HCT116 (cell line): ENCODE measurements around the gene ACP1. TPM values are rescaled to one million over a fixed set of nuclear protein-coding genes. Genes with fewer than 3 reads are reported as not detected.

Experiments used
- ATAC-seq: fragments of 200-7000 bp; cut with Tn5 transposase; 2 replicates; pipeline ENCODE4 v1.9.1; 2020; ENCODE audit warnings: mild to moderate bottlenecking, moderate library complexity
- BruUV-seq: library from RNA; stranded (reverse); fragments of 400-500 nt; replicated peaks from 2 replicates; lab custom pipeline; 2021; lab: Mats Ljungman, UMichigan
- CTCF ChIA-PET: fragments of 300-600 bp; sonication (Branson Sonifier 250); formaldehyde crosslinking; loops from one replicate; lab custom pipeline; 2021; ENCODE audit warnings: antibody characterized with exemption; lab: Charles Lee
- POLR2A ChIA-PET: fragments of 300-600, 350-600 bp; sonication (Branson Sonifier 250); formaldehyde crosslinking; loops from one replicate; lab custom pipeline; 2021; ENCODE audit warnings: antibody characterized with exemption; lab: Charles Lee
- RAD21 ChIA-PET, 2 experiments: fragments of 300-600 bp; sonication (Branson Sonifier 250); formaldehyde crosslinking; loops; one replicate each; lab custom pipeline; 2023; ENCODE audit warnings: low total read pairs in 2 of 2; ENCODE audit not compliant: uncharacterized antibody in 2 of 2, unreplicated experiment in 2 of 2, low non-redundant PET in 1 of 2; lab: Charles Lee
- DNase-seq: peaks from one replicate; pipeline ENCODE4 v3.0.0-alpha.2; 2010; ENCODE audit warnings: low read depth, low spot score
- H2AFZ ChIP-seq: fragments of 200-600 bp; shearing (Covaris generic), sonication (generic); 2 replicates; pipeline ENCODE4 v1.6.1; 2017; ENCODE audit warnings: low read depth, mixed run types, mixed read lengths, antibody characterized with exemption, low read length; ENCODE audit not compliant: poor library complexity, severe bottlenecking
- H3K27ac ChIP-seq: 2 replicates; pipeline ENCODE4 v1.5.1; 2012; ENCODE audit warnings: low read depth, low read length
- H3K27me3 ChIP-seq: fragments of 200-600 bp; sonication (generic); 2 replicates; pipeline ENCODE4 v1.6.1; 2016; ENCODE audit warnings: mixed run types, low read length, mixed read lengths; ENCODE audit not compliant: insufficient read depth
- H3K36me3 ChIP-seq, 2 experiments: fragments of 200-500 bp in 1 of 2; fragments of 200-600 bp in 1 of 2; sonication (Bioruptor generic) in 1 of 2; sonication (generic) in 1 of 2; 2 replicates each; pipeline versions ENCODE4 v1.5.1 to v1.6.1; 2014 to 2016; ENCODE audit warnings: low read length in 2 of 2, inconsistent platforms in 1 of 2, mixed read lengths in 1 of 2, mixed run types in 1 of 2; ENCODE audit not compliant: insufficient read depth in 2 of 2, control insufficient read depth in 1 of 2
- H3K4me1 ChIP-seq, 2 experiments: fragments of 200-600 bp in 1 of 2; sonication (generic) in 1 of 2; 2 replicates each; pipeline versions ENCODE4 v1.5.1 to v1.6.1; 2012 to 2017; ENCODE audit warnings: low read length in 2 of 2, inconsistent platforms in 1 of 2, mild to moderate bottlenecking in 1 of 2, mixed read lengths in 1 of 2, mixed run types in 1 of 2, moderate library complexity in 1 of 2; ENCODE audit not compliant: insufficient read depth in 2 of 2, control insufficient read depth in 1 of 2
- H3K4me2 ChIP-seq: fragments of 200-600 bp; sonication (generic); 2 replicates; pipeline ENCODE4 v1.6.1; 2017; ENCODE audit warnings: mixed run types, low read length, mixed read lengths
- H3K4me3 ChIP-seq, 2 experiments: fragments of 200-600 bp in 1 of 2; sonication (generic) in 1 of 2; replicated peaks in 1 of 2; 2 replicates each; pipeline ENCODE4 v1.5.1; 2011 to 2016; ENCODE audit warnings: low read length in 2 of 2, control low read depth in 1 of 2, low read depth in 1 of 2, mild to moderate bottlenecking in 1 of 2, mixed read lengths in 1 of 2, mixed run types in 1 of 2
- H3K79me2 ChIP-seq: fragments of 200-600 bp; sonication (generic); 2 replicates; pipeline ENCODE4 v1.6.1; 2017; ENCODE audit warnings: mild to moderate bottlenecking, mixed run types, low read length, moderate library complexity, mixed read lengths; ENCODE audit not compliant: insufficient read depth
- H3K9ac ChIP-seq: fragments of 200-600 bp; sonication (generic); 2 replicates; pipeline ENCODE4 v1.6.1; 2016; ENCODE audit warnings: low read length, mixed read lengths
- H3K9me2 ChIP-seq: fragments of 200-600 bp; sonication (generic), shearing (Covaris generic); 2 replicates; pipeline ENCODE4 v1.6.1; 2017; ENCODE audit warnings: mixed run types, mild to moderate bottlenecking, moderate library complexity; ENCODE audit not compliant: insufficient read depth
- H3K9me3 ChIP-seq, 2 experiments: fragments of 200-500 bp in 1 of 2; fragments of 200-600 bp in 1 of 2; sonication (Bioruptor generic) in 1 of 2; sonication (generic) in 1 of 2; 2 replicates each; pipeline ENCODE4 v1.6.1; 2014 to 2017; ENCODE audit warnings: low read length in 2 of 2, mixed read lengths in 2 of 2, inconsistent platforms in 1 of 2, low read depth in 1 of 2, mild to moderate bottlenecking in 1 of 2, mixed run types in 1 of 2, moderate library complexity in 1 of 2; ENCODE audit not compliant: control insufficient read depth in 1 of 2, insufficient read depth in 1 of 2
- H4K20me1 ChIP-seq: fragments of 200-600 bp; sonication (generic), shearing (Covaris generic); 2 replicates; pipeline ENCODE4 v1.6.1; 2017; ENCODE audit warnings: mixed run types, mild to moderate bottlenecking, moderate library complexity; ENCODE audit not compliant: insufficient read depth
- CBX3 ChIP-seq: IDR thresholded peaks from 2 replicates; pipeline ENCODE4 v1.6.1; 2012; ENCODE audit warnings: low read depth
- CEBPB ChIP-seq: IDR thresholded peaks from 2 replicates; pipeline ENCODE4 v1.6.1; 2012; ENCODE audit warnings: low read depth
- ELF1 ChIP-seq: IDR thresholded peaks from 2 replicates; pipeline ENCODE4 v1.6.1; 2012; ENCODE audit warnings: low read depth, borderline replicate concordance
- EZH2 ChIP-seq: fragments of 200-600 bp; sonication (generic); IDR thresholded peaks from 2 replicates; pipeline ENCODE4 v1.6.1; 2017; ENCODE audit warnings: antibody characterized with exemption, mixed run types
- EZH2phosphoT487 ChIP-seq: fragments of 200-600 bp; IDR thresholded peaks from 2 replicates; pipeline ENCODE4 v1.6.1; 2018; ENCODE audit warnings: antibody characterized with exemption, borderline replicate concordance
- POLR2A ChIP-seq: IDR thresholded peaks from 2 replicates; pipeline ENCODE4 v1.7.0; 2011; ENCODE audit warnings: borderline replicate concordance; ENCODE audit not compliant: insufficient read depth, insufficient read length; ENCODE audit errors: extremely low read depth
- POLR2AphosphoS5 ChIP-seq: IDR thresholded peaks from 2 replicates; pipeline ENCODE4 v1.6.1; 2011; ENCODE audit warnings: mild to moderate bottlenecking, low read depth, low read length, moderate library complexity
- SIN3A ChIP-seq: IDR thresholded peaks from 2 replicates; pipeline ENCODE4 v1.6.1; 2012; ENCODE audit warnings: low read depth
- SP1 ChIP-seq: IDR thresholded peaks from 2 replicates; pipeline ENCODE4 v1.6.1; 2012; ENCODE audit warnings: low read depth
- TCF7L2 ChIP-seq: IDR thresholded peaks from 2 replicates; pipeline ENCODE4 v1.7.0; 2011; ENCODE audit warnings: borderline replicate concordance, inconsistent platforms; ENCODE audit not compliant: insufficient read depth, insufficient read length; ENCODE audit errors: extremely low read depth
- YY1 ChIP-seq: IDR thresholded peaks from 2 replicates; pipeline ENCODE4 v1.6.1; 2011; ENCODE audit warnings: low read length, low read depth, moderate library complexity, mild to moderate bottlenecking; ENCODE audit not compliant: insufficient replicate concordance; ENCODE audit errors: extremely low read depth
- ZNF274 ChIP-seq: fragments of 200-500 bp; sonication (Bioruptor generic); IDR thresholded peaks from 2 replicates; pipeline ENCODE4 v1.6.1; 2014; ENCODE audit warnings: mild to moderate bottlenecking, low read depth, low read length, inconsistent platforms
- intact Hi-C: fragments of 100-400 bp; cut with micrococcal nuclease; formaldehyde crosslinking; loops from 2 replicates; pipeline ENCODE4 v1.10.0; 2022
- total RNA-seq: library from RNA; stranded (reverse); gene quantifications from one replicate; pipeline ENCODE4 v1.2.1, GENCODE V29; 2021; ENCODE audit not compliant: unreplicated experiment
- TF ChIP-seq, protein P1 (sequence below): IDR thresholded peaks from 2 replicates; pipeline ENCODE4 v1.6.1; 2011; ENCODE audit warnings: mild to moderate bottlenecking, low read length, moderate library complexity; ENCODE audit not compliant: insufficient replicate concordance; ENCODE audit errors: extremely low read depth
- TF ChIP-seq, protein P2 (sequence below), 3 experiments: fragments of 200-600 bp in 1 of 3; sonication (generic) in 1 of 3; IDR thresholded peaks in 2 of 3; conservative IDR thresholded peaks in 1 of 3; 2 replicates each; pipeline ENCODE4 v1.5.1; 2012 to 2017; ENCODE audit warnings: low read depth in 2 of 3, low read length in 2 of 3, antibody characterized with exemption in 1 of 3, borderline replicate concordance in 1 of 3, control low read depth in 1 of 3, mild to moderate bottlenecking in 1 of 3, mixed read lengths in 1 of 3, mixed run types in 1 of 3, moderate library complexity in 1 of 3; ENCODE audit not compliant: insufficient read depth in 1 of 3
- TF ChIP-seq, protein P3 (sequence below): IDR thresholded peaks from 2 replicates; pipeline ENCODE4 v1.6.1; 2012
- TF ChIP-seq, protein P4 (sequence below): IDR thresholded peaks from 2 replicates; pipeline ENCODE4 v1.6.1; 2012

ACP1 gene
- total RNA-seq, 1 experiment from 2014 or later, result 113 TPM

DNA sequence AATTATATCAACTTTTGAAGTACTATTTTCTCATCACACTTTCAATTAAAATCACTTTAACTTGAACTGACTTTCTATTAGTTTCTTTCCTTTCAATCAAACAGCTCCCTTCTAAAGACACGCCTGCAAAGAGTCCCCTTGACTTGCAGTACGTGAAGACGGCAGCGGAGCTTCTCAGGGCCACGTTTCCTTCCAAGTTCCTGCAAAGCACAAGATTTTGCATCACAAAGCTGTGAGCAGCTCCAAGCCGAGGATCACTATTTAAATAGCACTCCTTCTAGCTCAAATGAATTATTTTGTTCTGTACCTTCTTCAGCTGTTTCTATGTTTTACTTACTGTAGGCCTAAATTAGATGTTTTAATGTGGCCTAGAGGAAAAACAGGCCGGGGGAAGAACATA lies 31.7 kb upstream of the ACP1 start:
- Histone ChIP-seq H3K4me2 (no peak overlapping the region), H3K36me3 (no peaks in the 10 kb centered on the region), H3K27me3 (no peaks in the 10 kb centered on the region)
- TF ChIP-seq TCF7L2 (no peak), CEBPB (no peak), POLR2AphosphoS5 (no peak), EZH2phosphoT487 (no peak)
- TF ChIP-seq, all 23 proteins: peak for 0
- no peaks in the 10 kb centered on the region for H3K4me1 ChIP-seq
- no peaks in the 10 kb centered on the region for H3K9me3 ChIP-seq
- no peak overlapping the region for H3K9ac ChIP-seq
- no peak overlapping the region for H3K27ac ChIP-seq
- H3K9me2 ChIP-seq, result no peaks in the 10 kb centered on the region
- no peaks in the 10 kb centered on the region for H3K79me2 ChIP-seq
- DNase-seq (no peak), ATAC-seq (no peak)
- intact Hi-C loops, result no loop called here
- no TSS peak for BruUV-seq
- H3K4me3 ChIP-seq, result no peak overlapping the region
- POLR2A ChIA-PET, result no interaction called here
- no peak overlapping the region for H2AFZ ChIP-seq
- no peaks in the 10 kb centered on the region for H4K20me1 ChIP-seq
- CTCF ChIA-PET, result no interaction called here
- RAD21 ChIA-PET, result no interaction called here

DNA sequence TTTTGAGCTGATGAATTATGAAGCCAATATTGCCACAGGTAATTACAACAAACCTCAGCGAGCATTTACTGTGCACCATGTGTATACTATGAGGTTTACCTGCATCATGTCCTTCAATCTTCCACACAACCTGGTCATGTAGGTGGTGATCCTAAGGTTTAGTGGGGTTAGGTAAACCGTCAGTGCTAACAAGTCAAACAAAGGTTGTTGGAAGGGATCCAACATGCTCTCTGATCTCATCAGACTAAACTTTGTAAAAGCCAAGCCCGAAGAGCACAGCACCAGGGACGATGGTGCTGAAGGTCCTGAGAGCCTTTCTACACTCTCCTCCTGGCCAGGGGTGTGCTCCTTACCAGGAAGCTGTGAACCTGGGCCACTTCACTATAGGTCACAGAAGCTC lies 30.3 kb upstream of the ACP1 start:
- H3K79me2 ChIP-seq, result no peaks in the 10 kb centered on the region
- H4K20me1 ChIP-seq, result no peaks in the 10 kb centered on the region
- no peak for ATAC-seq
- TF ChIP-seq SP1 (no peak), CEBPB (no peak), YY1 (no peak), POLR2A (no peak), ELF1 (no peak), SIN3A (no peak), EZH2phosphoT487 (no peak), EZH2 (no peak), CBX3 (no peak), ZNF274 (no peak)
- TF ChIP-seq, protein P1, sequence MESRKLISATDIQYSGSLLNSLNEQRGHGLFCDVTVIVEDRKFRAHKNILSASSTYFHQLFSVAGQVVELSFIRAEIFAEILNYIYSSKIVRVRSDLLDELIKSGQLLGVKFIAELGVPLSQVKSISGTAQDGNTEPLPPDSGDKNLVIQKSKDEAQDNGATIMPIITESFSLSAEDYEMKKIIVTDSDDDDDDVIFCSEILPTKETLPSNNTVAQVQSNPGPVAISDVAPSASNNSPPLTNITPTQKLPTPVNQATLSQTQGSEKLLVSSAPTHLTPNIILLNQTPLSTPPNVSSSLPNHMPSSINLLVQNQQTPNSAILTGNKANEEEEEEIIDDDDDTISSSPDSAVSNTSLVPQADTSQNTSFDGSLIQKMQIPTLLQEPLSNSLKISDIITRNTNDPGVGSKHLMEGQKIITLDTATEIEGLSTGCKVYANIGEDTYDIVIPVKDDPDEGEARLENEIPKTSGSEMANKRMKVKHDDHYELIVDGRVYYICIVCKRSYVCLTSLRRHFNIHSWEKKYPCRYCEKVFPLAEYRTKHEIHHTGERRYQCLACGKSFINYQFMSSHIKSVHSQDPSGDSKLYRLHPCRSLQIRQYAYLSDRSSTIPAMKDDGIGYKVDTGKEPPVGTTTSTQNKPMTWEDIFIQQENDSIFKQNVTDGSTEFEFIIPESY, result no peak
- TF ChIP-seq, protein P2, sequence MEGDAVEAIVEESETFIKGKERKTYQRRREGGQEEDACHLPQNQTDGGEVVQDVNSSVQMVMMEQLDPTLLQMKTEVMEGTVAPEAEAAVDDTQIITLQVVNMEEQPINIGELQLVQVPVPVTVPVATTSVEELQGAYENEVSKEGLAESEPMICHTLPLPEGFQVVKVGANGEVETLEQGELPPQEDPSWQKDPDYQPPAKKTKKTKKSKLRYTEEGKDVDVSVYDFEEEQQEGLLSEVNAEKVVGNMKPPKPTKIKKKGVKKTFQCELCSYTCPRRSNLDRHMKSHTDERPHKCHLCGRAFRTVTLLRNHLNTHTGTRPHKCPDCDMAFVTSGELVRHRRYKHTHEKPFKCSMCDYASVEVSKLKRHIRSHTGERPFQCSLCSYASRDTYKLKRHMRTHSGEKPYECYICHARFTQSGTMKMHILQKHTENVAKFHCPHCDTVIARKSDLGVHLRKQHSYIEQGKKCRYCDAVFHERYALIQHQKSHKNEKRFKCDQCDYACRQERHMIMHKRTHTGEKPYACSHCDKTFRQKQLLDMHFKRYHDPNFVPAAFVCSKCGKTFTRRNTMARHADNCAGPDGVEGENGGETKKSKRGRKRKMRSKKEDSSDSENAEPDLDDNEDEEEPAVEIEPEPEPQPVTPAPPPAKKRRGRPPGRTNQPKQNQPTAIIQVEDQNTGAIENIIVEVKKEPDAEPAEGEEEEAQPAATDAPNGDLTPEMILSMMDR (IDR thresholded peaks at IDR 0.05 in 2 of 3, conservative IDR thresholded peaks at IDR 0.05 in 1 of 3; ENCODE audit: borderline replicate concordance in 1 of 3, insufficient read depth in 1 of 3, low read depth in 2 of 3, low read length in 2 of 3), result no peak
- TF ChIP-seq, protein P3, sequence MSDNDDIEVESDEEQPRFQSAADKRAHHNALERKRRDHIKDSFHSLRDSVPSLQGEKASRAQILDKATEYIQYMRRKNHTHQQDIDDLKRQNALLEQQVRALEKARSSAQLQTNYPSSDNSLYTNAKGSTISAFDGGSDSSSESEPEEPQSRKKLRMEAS, result no peak
- TF ChIP-seq, protein P4, sequence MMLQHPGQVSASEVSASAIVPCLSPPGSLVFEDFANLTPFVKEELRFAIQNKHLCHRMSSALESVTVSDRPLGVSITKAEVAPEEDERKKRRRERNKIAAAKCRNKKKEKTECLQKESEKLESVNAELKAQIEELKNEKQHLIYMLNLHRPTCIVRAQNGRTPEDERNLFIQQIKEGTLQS, result no peak

More for the DNA sequence above, 30.3 kb upstream of the ACP1 start:
- intact Hi-C loops, result no loop called here
- H3K27me3 ChIP-seq, result no peaks in the 10 kb centered on the region
- no TSS peak for BruUV-seq
- no peak overlapping the region for H3K27ac ChIP-seq
- H3K9ac ChIP-seq, result no peak overlapping the region
- ChIA-PET CTCF (no interaction called here), RAD21 (no interaction called here), POLR2A (no interaction called here)
- no peaks in the 10 kb centered on the region for H3K9me2 ChIP-seq
- no peak overlapping the region for H3K4me3 ChIP-seq
- no peaks in the 10 kb centered on the region for H3K9me3 ChIP-seq
- H3K4me1 ChIP-seq, result no peaks in the 10 kb centered on the region
- H3K36me3 ChIP-seq, result no peaks in the 10 kb centered on the region
- DNase-seq, result no peak
- no peak overlapping the region for H3K4me2 ChIP-seq
- no peak overlapping the region for H2AFZ ChIP-seq
